Activated gamma-delta T cell treated with anti-CD3 and anti-CD28 coated beads, Interleukin-2, amount 50 U/mL, for 16 hours (primary cell): ENCODE results near the gene MYLK3.

ENCODE experiments used
- DNase-seq: peaks from one replicate; pipeline ENCODE4 v3.0.0-alpha.2; 2020; ENCODE audit warnings: low read depth

MYLK3 gene

GRCh38 chr16:46757339-46758050 is 9.4 kb upstream of the MYLK3 start:
- no peak for DNase-seq

GRCh38 chr16:46756772-46757171 is 8.6 kb upstream of the MYLK3 start:
- no peak for DNase-seq

- no peak for DNase-seq
These were observed 4.9 kb upstream of the MYLK3 start for GRCh38 chr16:46753015-46753414.

GRCh38 chr16:46751381-46751780 is 3.2 kb upstream of the MYLK3 start:
- no peak for DNase-seq

GRCh38 chr16:46748775-46749705 is 896 bp upstream of the MYLK3 start:
- no peak for DNase-seq

GRCh38 chr16:46746821-46747776 is 1.0 kb downstream of the MYLK3 start:
- DNase-seq: no peak

GRCh38 chr16:46745617-46746016 is 2.5 kb downstream of the MYLK3 start:
- DNase-seq: no peak

GRCh38 chr16:46743232-46743719 is 4.9 kb downstream of the MYLK3 start:
- DNase-seq: no peak

GRCh38 chr16:46739934-46740333 is 8.2 kb downstream of the MYLK3 start:
- no peak for DNase-seq

- DNase-seq: no peak
These were observed 10.4 kb downstream of the MYLK3 start for GRCh38 chr16:46737621-46738214.

- no peak for DNase-seq
These were observed 11.4 kb downstream of the MYLK3 start for GRCh38 chr16:46736695-46737094.

- DNase-seq: no peak
These were observed 14.8 kb downstream of the MYLK3 start for GRCh38 chr16:46733319-46733830.

GRCh38 chr16:46732561-46732960 is 15.6 kb downstream of the MYLK3 start:
- DNase-seq: no peak

- no peak for DNase-seq
These were observed 16.2 kb downstream of the MYLK3 start for GRCh38 chr16:46731691-46732555.

GRCh38 chr16:46730801-46731690 is 17.1 kb downstream of the MYLK3 start:
- DNase-seq: no peak

GRCh38 chr16:46730126-46730525 is 18.0 kb downstream of the MYLK3 start:
- DNase-seq: no peak

GRCh38 chr16:46729326-46729995 is 18.7 kb downstream of the MYLK3 start:
- no peak for DNase-seq

GRCh38 chr16:46728806-46729205 is 19.3 kb downstream of the MYLK3 start:
- no peak for DNase-seq

- no peak for DNase-seq
These were observed 20.5 kb downstream of the MYLK3 start for GRCh38 chr16:46727630-46728029.
